Measurements from ENCODE around the gene TXNDC2. TPM values are rescaled to one million over a fixed set of nuclear protein-coding genes. Genes with fewer than 3 reads are reported as not detected.

TXNDC2 gene
- total and polyA plus RNA-seq, 10 of the 15 experiments (the other 5 are each of a cell fraction or from before 2014, with no cell fraction given), result 0.04 to 0.07 (median 0.06) TPM; not detected in 7

DNA sequence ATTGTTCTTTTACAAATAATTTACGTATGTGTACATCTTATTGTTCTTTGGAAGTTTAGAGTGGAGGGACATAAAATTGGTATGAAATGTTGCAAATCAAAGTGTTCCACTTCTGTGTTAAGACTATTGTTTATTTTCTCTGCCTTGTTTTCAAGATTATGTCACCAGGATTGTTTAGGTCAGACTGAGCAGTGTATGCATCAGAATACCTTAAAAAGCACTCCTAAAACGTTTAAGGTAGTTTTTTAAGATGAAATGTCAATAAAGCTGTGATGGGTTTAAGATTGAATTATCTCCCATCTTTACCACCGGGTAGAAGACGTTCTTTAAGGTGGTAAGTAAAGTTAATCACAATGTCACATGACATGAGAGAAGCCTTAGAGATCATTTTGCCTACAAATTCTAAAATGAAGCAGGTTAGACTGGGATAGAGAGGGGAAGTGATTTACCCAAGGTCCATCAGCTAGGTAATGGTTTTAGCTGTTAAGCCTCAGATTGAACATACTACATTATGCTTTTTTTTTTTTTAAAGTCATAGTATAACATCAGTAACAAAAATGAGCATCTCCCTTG is 38.7 kb downstream of the TXNDC2 start:
- Histone ChIP-seq H3K4me2 (ENCODE audit: control insufficient read depth, insufficient read depth) (no peak overlapping the region), H3K4me1 (ENCODE audit: control insufficient read depth, insufficient read depth, low read length) (peaks cover 28% of the 10 kb centered on the region), H3K27ac (ENCODE audit: control insufficient read depth, insufficient read depth) (no peak overlapping the region), H3K9me3 (replicated peaks; ENCODE audit: control insufficient read depth, insufficient read depth, low read length) (no peaks in the 10 kb centered on the region; the same call in 1 of the 3 replicates), H3K36me3 (ENCODE audit: control insufficient read depth in 2 of 2, insufficient read depth in 2 of 2, low read length in 1 of 2) (no peaks in the 10 kb centered on the region; a peak in 1 of 4 replicates), H3K27me3 (replicated peaks in 1 of 2; ENCODE audit: control insufficient read depth in 2 of 2, insufficient read depth in 2 of 2, low read length in 1 of 2) (no peaks in the 10 kb centered on the region), H3K4me3 (no peak overlapping the region), H3K9ac (ENCODE audit: control insufficient read depth, insufficient read depth, low read length) (no peak overlapping the region), H4K20me1 (ENCODE audit: control insufficient read depth, insufficient read depth) (peaks cover 15% of the 10 kb centered on the region), H3K79me2 (ENCODE audit: control insufficient read depth, insufficient read depth, low read length) (peaks cover 99% of the 10 kb centered on the region), H2AFZ (ENCODE audit: control insufficient read depth, low read depth, low read length) (no peak overlapping the region)
- BruUV-seq (replicated peaks), result no TSS peak
- DNase-seq (ENCODE audit: low read depth, low spot score) (no peak), FAIRE-seq (no peak), ATAC-seq (no peak)
- WGBS (ENCODE audit: insufficient coverage, insufficient replicate concordance, low lambda C conversion rate, missing lambda C conversion rate), result 43% methylated on average over 4 of the region's 4 CpGs
- intact Hi-C loops (cut with micrococcal nuclease; ENCODE audit: unreplicated experiment) (no loop called here), in situ Hi-C loops (cut with MboI) (loop anchor here (25.0 kb wide), 2 partner anchors 312 to 1312 kb away; partner anchors contain the start of genes PPP4R1 and RAB12)
- ChIA-PET CTCF (interaction anchor here (0.6 kb wide), 1 partner anchor 1629 kb away, joined by 3 read pairs; no protein-coding TSS in a partner anchor), SMC1A (ENCODE audit: uncharacterized antibody, unreplicated experiment) (no interaction called here), POLR2A (interaction anchor here (1.5 kb wide), 1 partner anchor 9 kb away, joined by 4 read pairs; no protein-coding TSS in a partner anchor), RAD21 (ENCODE audit: unreplicated experiment) (interaction anchor here (1.4 kb wide), 1 partner anchor 11 kb away, joined by 4 read pairs; the partner anchor contains the start of gene VAPA)
- TF ChIP-seq CBX5 (IDR thresholded peaks at IDR 0.05; ENCODE audit: low read depth), result no peak
- TF ChIP-seq TAF1 (IDR thresholded peaks at IDR 0.05; ENCODE audit: borderline replicate concordance, low read depth, low read length), result no peak
- TF ChIP-seq, protein P1, sequence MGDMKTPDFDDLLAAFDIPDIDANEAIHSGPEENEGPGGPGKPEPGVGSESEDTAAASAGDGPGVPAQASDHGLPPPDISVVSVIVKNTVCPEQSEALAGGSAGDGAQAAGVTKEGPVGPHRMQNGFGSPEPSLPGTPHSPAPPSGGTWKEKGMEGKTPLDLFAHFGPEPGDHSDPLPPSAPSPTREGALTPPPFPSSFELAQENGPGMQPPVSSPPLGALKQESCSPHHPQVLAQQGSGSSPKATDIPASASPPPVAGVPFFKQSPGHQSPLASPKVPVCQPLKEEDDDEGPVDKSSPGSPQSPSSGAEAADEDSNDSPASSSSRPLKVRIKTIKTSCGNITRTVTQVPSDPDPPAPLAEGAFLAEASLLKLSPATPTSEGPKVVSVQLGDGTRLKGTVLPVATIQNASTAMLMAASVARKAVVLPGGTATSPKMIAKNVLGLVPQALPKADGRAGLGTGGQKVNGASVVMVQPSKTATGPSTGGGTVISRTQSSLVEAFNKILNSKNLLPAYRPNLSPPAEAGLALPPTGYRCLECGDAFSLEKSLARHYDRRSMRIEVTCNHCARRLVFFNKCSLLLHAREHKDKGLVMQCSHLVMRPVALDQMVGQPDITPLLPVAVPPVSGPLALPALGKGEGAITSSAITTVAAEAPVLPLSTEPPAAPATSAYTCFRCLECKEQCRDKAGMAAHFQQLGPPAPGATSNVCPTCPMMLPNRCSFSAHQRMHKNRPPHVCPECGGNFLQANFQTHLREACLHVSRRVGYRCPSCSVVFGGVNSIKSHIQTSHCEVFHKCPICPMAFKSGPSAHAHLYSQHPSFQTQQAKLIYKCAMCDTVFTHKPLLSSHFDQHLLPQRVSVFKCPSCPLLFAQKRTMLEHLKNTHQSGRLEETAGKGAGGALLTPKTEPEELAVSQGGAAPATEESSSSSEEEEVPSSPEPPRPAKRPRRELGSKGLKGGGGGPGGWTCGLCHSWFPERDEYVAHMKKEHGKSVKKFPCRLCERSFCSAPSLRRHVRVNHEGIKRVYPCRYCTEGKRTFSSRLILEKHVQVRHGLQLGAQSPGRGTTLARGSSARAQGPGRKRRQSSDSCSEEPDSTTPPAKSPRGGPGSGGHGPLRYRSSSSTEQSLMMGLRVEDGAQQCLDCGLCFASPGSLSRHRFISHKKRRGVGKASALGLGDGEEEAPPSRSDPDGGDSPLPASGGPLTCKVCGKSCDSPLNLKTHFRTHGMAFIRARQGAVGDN (IDR thresholded peaks at IDR 0.05), result no peak
- TF ChIP-seq IKZF2 (IDR thresholded peaks at IDR 0.05), result no peak
- TF ChIP-seq, protein P2, sequence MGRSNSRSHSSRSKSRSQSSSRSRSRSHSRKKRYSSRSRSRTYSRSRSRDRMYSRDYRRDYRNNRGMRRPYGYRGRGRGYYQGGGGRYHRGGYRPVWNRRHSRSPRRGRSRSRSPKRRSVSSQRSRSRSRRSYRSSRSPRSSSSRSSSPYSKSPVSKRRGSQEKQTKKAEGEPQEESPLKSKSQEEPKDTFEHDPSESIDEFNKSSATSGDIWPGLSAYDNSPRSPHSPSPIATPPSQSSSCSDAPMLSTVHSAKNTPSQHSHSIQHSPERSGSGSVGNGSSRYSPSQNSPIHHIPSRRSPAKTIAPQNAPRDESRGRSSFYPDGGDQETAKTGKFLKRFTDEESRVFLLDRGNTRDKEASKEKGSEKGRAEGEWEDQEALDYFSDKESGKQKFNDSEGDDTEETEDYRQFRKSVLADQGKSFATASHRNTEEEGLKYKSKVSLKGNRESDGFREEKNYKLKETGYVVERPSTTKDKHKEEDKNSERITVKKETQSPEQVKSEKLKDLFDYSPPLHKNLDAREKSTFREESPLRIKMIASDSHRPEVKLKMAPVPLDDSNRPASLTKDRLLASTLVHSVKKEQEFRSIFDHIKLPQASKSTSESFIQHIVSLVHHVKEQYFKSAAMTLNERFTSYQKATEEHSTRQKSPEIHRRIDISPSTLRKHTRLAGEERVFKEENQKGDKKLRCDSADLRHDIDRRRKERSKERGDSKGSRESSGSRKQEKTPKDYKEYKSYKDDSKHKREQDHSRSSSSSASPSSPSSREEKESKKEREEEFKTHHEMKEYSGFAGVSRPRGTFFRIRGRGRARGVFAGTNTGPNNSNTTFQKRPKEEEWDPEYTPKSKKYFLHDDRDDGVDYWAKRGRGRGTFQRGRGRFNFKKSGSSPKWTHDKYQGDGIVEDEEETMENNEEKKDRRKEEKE (IDR thresholded peaks at IDR 0.05), result no peak
- TF ChIP-seq ZNF622 (IDR thresholded peaks at IDR 0.05), result no peak
- no peak for TF ChIP-seq ETV6 (conservative IDR thresholded peaks at IDR 0.05 in 1 of 2, IDR thresholded peaks at IDR 0.05 in 1 of 2; ENCODE audit: borderline replicate concordance in 1 of 2, low read depth in 1 of 2)
- TF ChIP-seq IRF4 (IDR thresholded peaks at IDR 0.05; ENCODE audit: low read depth, low read length), result no peak
- no peak for TF ChIP-seq NFYB (IDR thresholded peaks at IDR 0.05; ENCODE audit: insufficient read depth, low read depth, low read length)
- no peak for TF ChIP-seq CREB1 (IDR thresholded peaks at IDR 0.05; ENCODE audit: low read depth)
- no peak for TF ChIP-seq PML (IDR thresholded peaks at IDR 0.05; ENCODE audit: low read length)
- TF ChIP-seq, protein P3, sequence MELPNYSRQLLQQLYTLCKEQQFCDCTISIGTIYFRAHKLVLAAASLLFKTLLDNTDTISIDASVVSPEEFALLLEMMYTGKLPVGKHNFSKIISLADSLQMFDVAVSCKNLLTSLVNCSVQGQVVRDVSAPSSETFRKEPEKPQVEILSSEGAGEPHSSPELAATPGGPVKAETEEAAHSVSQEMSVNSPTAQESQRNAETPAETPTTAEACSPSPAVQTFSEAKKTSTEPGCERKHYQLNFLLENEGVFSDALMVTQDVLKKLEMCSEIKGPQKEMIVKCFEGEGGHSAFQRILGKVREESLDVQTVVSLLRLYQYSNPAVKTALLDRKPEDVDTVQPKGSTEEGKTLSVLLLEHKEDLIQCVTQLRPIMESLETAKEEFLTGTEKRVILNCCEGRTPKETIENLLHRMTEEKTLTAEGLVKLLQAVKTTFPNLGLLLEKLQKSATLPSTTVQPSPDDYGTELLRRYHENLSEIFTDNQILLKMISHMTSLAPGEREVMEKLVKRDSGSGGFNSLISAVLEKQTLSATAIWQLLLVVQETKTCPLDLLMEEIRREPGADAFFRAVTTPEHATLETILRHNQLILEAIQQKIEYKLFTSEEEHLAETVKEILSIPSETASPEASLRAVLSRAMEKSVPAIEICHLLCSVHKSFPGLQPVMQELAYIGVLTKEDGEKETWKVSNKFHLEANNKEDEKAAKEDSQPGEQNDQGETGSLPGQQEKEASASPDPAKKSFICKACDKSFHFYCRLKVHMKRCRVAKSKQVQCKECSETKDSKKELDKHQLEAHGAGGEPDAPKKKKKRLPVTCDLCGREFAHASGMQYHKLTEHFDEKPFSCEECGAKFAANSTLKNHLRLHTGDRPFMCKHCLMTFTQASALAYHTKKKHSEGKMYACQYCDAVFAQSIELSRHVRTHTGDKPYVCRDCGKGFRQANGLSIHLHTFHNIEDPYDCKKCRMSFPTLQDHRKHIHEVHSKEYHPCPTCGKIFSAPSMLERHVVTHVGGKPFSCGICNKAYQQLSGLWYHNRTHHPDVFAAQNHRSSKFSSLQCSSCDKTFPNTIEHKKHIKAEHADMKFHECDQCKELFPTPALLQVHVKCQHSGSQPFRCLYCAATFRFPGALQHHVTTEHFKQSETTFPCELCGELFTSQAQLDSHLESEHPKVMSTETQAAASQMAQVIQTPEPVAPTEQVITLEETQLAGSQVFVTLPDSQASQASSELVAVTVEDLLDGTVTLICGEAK (IDR thresholded peaks at IDR 0.05; ENCODE audit: borderline replicate concordance), result no peak
- TF ChIP-seq EED (IDR thresholded peaks at IDR 0.05; ENCODE audit: low read depth), result no peak
